GM20000 (cell line): ENCODE measurements around the gene CDH13.

ENCODE experiments used
- DNase-seq: peaks from one replicate; pipeline ENCODE4 v3.0.0; 2012; ENCODE audit warnings: low spot score
- TF ChIP-seq, protein P1 (sequence below): IDR thresholded peaks from 2 replicates; pipeline ENCODE4 v1.5.1; 2012; ENCODE audit warnings: mild to moderate bottlenecking, control low read depth; ENCODE audit errors: extremely low read depth, missing control alignments

The CDH13 gene

DNA sequence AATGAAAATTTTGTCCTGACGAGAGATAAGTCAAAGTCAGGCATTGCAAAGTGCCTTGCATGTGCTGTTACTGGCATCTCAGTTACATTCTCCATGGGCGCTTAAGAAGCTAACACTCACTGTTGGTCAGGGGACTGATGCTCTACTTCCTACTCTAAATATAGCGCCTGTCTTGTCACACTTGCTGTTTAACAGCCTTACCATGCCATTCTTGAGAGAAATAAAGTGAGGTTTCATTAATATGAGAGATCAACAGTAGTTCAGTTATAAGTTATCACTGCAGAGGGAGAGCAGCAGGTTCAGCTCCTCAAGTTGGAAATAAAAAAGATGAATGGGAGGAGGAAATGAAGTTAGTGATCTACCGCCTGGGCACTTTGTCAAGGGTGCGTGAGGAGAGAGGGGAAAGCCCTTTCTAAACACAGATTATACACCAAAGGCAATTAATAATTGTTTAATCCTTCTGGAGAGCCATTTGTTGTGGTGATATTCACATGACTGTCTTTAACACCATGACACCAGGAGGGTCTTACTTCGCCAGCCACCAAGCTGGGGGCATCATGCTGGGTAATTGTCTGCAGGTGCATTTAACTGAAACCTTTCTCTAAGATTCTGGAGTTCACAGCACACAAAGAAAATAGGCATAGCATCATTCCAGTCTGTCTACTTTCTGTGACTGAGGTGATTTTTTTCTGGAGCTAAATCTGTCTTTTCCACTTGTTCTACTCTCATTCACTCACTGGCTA is 612.4 kb downstream of the CDH13 start:
- TF ChIP-seq, protein P1, sequence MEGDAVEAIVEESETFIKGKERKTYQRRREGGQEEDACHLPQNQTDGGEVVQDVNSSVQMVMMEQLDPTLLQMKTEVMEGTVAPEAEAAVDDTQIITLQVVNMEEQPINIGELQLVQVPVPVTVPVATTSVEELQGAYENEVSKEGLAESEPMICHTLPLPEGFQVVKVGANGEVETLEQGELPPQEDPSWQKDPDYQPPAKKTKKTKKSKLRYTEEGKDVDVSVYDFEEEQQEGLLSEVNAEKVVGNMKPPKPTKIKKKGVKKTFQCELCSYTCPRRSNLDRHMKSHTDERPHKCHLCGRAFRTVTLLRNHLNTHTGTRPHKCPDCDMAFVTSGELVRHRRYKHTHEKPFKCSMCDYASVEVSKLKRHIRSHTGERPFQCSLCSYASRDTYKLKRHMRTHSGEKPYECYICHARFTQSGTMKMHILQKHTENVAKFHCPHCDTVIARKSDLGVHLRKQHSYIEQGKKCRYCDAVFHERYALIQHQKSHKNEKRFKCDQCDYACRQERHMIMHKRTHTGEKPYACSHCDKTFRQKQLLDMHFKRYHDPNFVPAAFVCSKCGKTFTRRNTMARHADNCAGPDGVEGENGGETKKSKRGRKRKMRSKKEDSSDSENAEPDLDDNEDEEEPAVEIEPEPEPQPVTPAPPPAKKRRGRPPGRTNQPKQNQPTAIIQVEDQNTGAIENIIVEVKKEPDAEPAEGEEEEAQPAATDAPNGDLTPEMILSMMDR: no peak
- DNase-seq: no peak

DNA sequence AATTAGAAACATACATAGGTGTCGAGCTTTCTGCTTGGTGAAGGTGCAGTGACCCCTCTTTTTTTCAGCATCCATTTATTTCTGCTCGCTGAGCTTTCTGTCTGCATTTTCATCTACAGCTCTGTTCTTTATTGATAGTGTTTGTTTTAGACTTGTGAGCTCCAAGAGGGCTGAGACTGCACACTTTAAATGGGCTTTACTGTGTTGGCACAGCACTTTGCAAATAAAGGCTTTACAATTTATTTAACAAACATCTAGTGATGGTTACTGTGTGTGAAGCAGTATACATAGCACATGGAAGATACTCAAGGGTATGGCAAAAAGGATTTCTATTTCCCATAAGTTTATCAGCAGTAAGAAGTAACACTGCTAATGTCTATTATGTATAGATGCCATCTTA is 617.3 kb downstream of the CDH13 start:
- TF ChIP-seq, protein P1: no peak
- DNase-seq: no peak

DNA sequence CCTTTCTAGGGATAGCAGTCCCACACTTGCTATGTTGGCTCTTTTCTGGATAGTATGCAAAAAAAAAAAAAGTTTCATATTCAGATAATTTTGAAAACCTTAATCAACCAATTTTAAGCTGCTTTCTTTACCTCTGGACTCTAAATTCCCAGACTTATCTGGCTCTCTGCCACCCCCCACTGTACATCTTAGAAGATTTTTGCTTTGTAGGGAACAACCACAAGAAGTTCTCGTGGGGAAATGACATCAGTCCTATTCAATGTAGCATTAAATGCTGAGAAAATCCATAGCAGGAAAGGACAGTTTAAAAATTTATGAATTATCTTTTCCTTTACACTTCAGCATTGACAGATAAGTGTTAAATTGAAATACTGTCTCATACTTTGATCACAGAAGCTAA is 618.3 kb downstream of the CDH13 start:
- DNase-seq: no peak

GRCh38 chr16:83247767-83248372 is 621.1 kb downstream of the CDH13 start:
- TF ChIP-seq, protein P1: no peak
- no peak for DNase-seq

More for the DNA sequence above, 618.3 kb downstream of the CDH13 start:
- TF ChIP-seq, protein P1: no peak

- TF ChIP-seq, protein P1: no peak
- no peak for DNase-seq
Measured at GRCh38 chr16:83248735-83249463, 622.1 kb downstream of the CDH13 start.

DNA sequence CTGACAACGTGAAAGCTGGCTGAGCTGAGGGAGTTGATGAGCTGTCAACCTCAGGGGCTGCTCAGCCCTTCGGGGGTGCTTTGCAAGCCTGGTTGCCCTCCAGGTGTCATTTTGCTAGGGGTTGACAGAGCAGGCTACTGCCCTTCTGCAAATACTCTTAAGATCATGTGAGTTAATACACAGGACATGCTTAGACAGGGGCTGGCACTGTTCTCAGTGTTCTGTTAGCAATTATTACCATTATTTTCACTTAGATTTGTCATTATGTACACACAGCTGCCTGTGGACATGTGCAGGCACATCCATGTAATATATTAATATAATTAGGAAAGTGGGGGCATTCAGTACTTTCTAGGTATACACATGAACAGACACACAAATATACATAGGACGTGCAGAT is 626.8 kb downstream of the CDH13 start:
- TF ChIP-seq, protein P1: no peak
- DNase-seq: no peak

- DNase-seq: no peak
- TF ChIP-seq, protein P1: no peak
Measured at GRCh38 chr16:83258366-83258928, 631.7 kb downstream of the CDH13 start.
